Limb (tissue), 2 donors: ENCODE results near the gene C4A.
"Not testable (repeated sequence)": the region's sequence is repeated elsewhere in the genome, so short reads cannot be mapped to it uniquely, and the experiment has no call there.

Experiments used
- DNase-seq, 2 donors: peaks; one replicate each; pipeline ENCODE4 v3.0.0-alpha.2; 2016; ENCODE audit errors: extremely low spot score in 2 of 2

Gene C4A

DNA sequence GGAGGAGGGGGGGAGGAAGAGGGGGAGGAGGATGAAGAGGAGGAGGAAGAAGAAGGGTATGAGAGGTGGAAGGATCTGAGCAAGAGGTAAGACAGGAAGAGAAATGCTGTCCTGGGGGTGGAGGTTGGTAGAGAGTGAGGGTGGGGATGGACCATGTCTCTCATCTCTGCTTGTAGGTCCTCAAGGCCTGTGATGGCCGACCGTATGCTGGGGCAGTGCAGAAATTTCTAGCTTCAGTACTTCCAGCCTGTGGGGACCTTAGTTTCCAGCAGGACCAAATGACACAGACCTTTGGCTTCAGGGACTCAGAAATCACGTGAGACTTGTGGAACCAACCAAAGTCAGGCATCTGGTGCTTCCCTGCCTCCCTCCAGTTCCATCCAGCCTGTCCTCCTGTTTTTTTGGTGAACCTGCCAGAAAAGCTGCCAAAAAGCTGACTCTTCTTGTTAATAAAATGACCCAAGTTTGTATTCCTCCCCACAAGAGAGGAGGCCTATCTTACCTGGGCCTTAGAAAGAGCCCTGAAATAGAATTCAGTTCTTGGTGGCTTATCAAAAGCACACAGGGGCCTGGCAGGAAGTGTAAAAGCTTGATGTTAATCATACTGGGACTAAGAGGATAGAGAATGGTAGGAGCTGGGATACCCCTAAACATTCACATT lies 2.5 kb upstream of the C4A start:
- DNase-seq: no peak

- DNase-seq: not testable (repeated sequence)
These were observed 1.5 kb upstream of the C4A start for GRCh38 chr6:31980195-31980876.

DNA sequence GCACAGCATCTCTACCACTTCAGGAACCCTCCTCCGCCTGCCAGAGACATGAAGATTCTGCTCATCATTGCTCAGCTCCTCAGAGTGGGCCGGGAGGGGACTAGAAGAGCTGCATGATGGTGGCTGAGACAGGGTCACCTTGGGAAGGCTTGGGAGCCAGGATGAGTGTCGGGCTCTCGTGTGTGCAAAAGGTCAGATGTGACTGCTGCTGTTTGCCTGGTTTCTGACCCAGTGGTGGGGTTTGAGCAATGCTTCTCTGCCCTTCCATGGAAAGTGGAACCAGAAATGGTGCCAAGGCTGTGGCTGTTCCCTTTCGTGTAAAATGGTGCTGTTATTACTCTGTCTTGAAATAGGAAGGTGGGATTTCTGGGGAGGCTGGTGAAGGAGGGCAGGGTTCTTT lies 859 bp upstream of the C4A start:
- DNase-seq: not testable (repeated sequence)

DNA sequence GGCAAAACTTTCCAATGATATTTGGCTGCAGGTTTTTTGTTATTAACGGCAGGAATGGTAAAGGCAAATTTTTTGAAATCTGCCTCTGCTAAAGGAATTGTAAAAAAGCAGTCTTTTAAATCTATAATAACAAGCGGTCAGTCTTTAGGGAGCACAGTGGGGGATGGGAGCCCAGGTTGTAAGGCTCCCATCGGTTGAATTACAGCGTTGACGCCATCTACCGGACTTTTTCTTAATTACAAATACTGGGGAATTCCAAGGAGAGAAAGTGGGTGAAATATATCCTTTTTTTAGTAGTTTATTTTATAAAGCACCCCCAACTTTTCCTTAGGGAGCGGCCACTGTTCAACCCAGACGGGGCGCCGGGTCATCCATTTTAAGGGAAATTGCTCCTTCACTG lies 7.5 kb downstream of the C4A start:
- not testable (repeated sequence) for DNase-seq

DNA sequence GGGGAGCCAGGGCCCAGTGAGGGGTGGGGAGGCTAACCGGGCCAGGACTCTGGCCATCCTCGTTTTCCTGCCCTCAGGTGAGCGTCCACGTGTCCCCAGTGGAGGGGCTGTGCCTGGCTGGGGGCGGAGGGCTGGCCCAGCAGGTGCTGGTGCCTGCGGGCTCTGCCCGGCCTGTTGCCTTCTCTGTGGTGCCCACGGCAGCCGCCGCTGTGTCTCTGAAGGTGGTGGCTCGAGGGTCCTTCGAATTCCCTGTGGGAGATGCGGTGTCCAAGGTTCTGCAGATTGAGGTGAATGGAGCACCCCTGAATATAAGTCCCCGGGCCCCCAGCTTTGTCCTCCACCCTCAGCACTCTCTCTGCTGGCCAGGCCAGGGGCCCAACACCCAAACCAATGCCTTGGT lies 12.6 kb downstream of the C4A start:
- not testable (repeated sequence) for DNase-seq

DNA sequence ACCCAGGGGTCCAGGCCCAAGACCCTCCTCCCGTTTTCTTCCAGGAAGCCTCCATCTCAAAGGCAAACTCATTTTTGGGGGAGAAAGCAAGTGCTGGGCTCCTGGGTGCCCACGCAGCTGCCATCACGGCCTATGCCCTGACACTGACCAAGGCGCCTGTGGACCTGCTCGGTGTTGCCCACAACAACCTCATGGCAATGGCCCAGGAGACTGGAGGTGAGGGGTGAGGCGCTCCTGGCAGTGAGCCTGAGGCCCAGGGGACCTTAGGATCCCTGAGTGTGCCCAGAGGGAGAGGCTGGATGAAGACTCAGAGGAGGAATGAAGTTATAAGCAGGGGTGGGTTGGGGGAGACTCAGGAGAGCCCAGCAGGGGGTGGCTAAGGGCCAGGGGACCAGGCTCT lies 14.5 kb downstream of the C4A start:
- not testable (repeated sequence) for DNase-seq

DNA sequence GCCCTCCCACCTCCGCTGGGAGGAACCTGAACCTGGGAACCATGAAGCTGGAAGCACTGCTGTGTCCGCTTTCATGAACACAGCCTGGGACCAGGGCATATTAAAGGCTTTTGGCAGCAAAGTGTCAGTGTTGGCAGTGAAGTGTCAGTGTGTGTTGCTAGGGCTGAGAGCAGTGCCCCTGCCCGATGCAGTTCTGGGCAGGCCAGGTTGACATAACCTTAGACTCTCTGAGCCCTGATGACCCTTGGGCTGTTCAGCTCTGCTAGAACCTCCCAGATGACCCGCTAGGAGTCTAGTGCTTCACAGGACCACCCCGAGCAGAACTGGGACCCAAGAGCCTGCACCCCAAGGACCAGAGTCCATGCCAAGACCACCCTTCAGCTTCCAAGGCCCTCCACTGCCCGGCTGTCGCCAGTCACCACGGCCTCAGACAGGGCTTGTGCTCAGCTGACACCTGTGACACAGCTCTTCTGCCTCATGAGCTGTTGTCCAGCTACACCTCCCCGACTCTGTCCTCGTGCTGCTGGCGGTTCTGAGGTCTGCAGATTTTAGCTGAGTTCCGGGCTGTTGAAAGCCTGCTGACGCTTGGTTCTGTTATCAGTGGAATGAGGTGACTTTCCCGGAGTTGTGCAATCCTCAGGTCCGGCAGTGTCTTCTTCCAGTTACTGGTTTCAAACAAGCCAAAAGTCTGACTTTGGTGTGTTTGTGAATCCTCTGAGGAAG lies 20.9 kb downstream of the C4A start:
- not testable (repeated sequence) for DNase-seq

- DNase-seq: not testable (repeated sequence)
These were observed 21.4 kb downstream of the C4A start for GRCh38 chr6:32003301-32003700.

GRCh38 chr6:32004393-32004792 lies 22.5 kb downstream of the C4A start:
- not testable (repeated sequence) for DNase-seq

DNA sequence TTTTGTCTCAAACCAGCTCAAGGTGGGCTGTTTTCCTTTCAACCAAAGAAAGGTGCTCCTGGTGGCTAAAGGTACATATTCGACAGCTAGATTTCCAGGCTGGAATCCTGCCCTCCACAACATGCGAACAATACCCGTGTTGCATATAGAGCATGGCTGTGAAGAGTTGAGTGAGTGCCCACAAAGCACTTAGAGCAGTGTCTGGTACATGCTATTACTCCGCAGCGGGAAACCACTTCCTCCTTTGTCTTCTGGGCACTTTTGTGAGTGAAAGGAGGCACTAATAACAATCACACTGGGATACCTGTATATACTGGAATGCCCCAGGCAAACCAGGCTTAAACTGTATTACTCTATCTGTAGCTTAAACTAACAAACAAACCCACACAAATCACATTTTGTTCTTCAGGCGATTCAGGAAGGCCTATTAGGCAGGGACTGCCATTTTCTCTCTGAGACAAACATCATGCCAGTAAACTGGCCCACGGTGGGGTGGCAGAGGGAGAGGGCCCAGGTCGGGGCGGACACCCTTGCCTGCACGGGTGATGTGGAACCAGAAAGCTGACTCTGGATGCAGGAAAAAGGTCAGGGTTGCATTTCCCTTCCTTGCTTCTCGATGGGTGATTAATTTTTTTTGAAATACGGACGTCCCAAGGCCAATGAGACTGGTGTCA lies 23.1 kb downstream of the C4A start:
- not testable (repeated sequence) for DNase-seq

- DNase-seq: not testable (repeated sequence)
These were observed 23.7 kb downstream of the C4A start for GRCh38 chr6:32005538-32005880.

DNA sequence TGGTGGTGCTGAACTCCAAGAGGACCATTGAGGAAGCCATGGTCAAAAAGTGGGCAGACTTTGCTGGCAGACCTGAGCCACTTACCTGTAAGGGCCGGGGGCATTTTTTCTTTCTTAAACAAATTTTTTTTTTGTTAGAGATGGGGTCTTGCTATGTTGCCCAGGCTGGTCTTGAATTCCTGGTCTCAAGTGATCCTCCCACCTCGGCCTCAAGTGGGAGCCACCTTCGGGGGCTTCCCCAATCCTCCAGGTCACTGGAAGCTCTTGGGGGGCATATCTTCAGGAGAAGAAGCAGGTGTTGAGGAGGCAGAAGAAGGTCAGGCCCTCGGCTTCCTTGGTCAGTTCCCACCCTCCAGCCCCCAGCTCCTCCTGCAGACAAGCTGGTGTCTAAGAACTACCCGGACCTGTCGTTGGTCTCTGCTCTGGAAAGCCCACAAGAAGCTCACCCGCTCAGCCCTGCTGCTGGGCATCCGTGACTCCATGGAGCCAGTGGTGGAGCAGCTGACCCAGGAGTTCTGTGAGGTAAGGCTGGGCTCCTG lies 24.2 kb downstream of the C4A start:
- not testable (repeated sequence) for DNase-seq

- not testable (repeated sequence) for DNase-seq
These were observed 25.2 kb downstream of the C4A start for GRCh38 chr6:32007086-32007485.

DNA sequence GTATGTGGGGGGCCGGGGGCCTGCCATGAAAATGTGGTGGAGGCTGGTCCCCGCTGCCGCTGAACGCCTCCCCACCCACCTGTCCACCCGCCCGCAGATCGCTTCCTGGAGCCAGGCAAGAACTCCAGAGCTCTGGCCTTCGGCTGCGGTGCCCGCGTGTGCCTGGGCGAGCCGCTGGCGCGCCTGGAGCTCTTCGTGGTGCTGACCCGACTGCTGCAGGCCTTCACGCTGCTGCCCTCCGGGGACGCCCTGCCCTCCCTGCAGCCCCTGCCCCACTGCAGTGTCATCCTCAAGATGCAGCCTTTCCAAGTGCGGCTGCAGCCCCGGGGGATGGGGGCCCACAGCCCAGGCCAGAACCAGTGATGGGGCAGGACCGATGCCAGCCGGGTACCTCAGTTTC lies 26.2 kb downstream of the C4A start:
- not testable (repeated sequence) for DNase-seq

- DNase-seq: not testable (repeated sequence)
These were observed 26.8 kb downstream of the C4A start for GRCh38 chr6:32008616-32009015.

GRCh38 chr6:32009537-32009936 lies 27.7 kb downstream of the C4A start:
- not testable (repeated sequence) for DNase-seq

GRCh38 chr6:32010856-32011530 lies 29.1 kb downstream of the C4A start:
- peak in 1 of 2 donors; percentile 20 for DNase-seq

- DNase-seq: not testable (repeated sequence)
These were observed 31.2 kb downstream of the C4A start for GRCh38 chr6:32012941-32013617.

GRCh38 chr6:32013738-32014137 lies 31.9 kb downstream of the C4A start:
- DNase-seq: not testable (repeated sequence)

GRCh38 chr6:32014547-32014946 lies 32.7 kb downstream of the C4A start, which contains the start of gene C4B:
Gene C4B, plus strand, starts transcription at chr6:32014795. Its CDS starts 51 bp downstream, at chr6:32014846.
- DNase-seq: not testable (repeated sequence)
